ENCODE results near the gene NUP98.

DNA sequence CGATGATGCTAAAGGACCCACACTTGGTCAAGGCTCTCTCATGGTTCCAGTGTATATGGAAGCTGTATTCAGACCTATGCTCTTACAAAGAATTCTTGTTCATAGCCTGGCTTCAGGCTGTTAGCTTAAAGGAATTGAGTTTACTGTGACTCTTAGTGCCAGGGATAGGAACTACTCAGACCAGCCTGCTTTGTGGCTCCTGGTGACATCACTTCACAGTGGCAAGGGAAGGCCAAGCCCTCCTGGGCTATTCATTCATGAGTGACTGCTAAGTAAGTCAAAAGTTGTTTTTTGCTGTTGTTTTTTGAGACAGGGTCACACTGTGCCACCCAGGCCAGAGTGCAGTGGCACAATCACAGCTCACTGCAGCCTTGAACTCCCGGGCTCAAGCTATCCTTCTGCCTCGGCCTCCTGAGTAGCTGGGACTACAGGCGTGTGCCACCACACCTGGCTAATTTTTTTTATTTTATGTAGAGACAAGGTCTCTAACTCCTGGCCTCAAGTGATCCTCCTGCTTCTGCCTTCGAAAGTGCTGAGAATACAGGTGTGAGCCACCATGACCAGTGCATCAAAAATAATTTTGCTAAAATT lies 165.2 kb downstream of the NUP98 start:
- TF ChIP-seq FOXP2 (optimal IDR thresholded peaks at IDR 0.05; ENCODE audit: control extremely low read depth, extremely low read length, insufficient read depth), result no peak
- no peak for TF ChIP-seq EZH2 (IDR thresholded peaks at IDR 0.05)

Data from SK-N-MC (cell line).